ENCODE data around the gene CFAP100.

Gene CFAP100

DNA sequence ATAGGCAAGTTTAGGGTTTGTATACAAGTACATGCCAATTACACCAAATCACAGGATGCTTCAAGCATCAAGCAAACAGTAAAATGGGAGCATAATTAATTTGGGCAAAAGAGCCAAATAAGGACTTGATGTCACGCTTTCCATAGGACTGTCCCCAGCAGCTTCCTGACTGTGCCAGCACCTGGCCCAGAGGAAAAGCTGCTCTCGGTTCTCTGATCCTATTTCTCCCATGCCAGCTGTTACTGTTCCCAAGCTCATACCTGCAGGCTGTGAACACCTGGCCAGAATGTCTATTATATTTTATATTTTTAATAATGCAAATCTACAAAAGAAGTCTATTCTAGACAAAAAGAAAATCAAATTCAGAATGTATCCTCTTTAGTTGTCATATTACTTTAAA lies 68.8 kb downstream of the CFAP100 start:
- no peak for DNase-seq

DNA sequence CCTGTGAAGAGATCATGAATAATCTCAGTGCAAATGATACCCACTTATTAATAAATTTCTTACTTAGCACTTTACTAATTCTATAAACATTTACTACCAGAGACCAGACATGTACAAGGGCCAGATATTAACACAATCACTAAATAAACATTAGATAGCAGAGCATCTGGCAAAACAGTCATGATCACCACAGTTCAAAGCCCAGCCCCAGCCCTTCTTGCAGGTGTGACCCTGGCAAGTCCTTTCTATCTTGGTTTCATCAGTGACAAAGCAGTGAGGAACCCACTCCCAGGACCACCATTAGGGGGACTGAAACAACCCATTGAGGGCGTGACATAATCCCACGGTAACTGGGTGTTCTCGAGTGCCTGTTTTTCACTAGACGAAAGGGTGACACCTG lies 69.4 kb downstream of the CFAP100 start:
- no peak for DNase-seq

GRCh38 chr3:126464494-126464893 lies 69.8 kb downstream of the CFAP100 start:
- DNase-seq = no peak

DNA sequence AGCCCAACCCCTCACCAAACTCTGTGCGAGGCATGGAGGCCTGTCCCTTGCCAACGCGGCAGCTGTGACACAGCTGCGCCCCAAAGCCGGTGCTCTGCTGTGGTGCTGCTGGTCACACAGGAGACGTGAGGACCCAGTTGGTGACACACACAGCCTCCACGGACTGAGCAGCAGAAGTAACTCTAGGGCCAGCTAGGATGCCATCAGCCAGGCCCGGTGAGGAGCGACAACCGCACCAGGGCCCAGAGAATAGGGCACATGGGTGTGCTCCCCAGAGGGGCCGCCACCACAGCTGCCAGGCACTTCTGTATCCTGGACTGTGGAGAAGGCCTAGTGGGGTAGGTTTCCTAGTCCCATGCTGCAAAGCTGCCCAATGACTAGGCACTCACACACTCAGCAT lies 70.3 kb downstream of the CFAP100 start:
- no peak for DNase-seq

DNA sequence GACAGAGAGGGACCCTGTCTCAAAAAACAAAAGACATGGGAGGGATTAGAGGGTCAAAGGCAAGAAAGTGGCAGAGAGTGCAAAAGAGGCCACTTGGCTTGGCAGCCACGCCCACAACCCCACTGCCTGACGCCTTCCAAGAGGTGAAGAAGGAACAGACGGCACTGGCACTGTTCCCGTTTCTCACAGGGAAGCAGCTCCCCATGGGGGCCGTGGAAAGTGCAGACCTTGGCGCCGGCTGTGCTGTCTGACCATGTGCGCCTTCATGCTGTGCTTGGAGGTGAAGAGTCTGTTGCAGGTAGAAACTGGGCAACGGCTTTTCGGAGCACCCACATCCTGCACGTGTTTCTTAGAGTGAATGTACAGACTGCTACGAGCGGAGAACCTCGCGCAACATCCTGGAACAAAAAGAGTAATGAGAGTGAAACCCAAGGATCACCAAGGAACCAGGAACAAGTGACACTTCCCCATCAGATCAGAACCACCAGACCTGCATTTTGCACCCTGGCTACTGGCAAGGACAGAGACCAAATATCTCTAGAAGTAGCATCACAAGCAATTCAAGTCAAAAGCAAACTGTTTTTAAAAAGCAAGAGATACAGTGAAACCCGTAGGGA lies 71.3 kb downstream of the CFAP100 start:
- DNase-seq = no peak

DNA sequence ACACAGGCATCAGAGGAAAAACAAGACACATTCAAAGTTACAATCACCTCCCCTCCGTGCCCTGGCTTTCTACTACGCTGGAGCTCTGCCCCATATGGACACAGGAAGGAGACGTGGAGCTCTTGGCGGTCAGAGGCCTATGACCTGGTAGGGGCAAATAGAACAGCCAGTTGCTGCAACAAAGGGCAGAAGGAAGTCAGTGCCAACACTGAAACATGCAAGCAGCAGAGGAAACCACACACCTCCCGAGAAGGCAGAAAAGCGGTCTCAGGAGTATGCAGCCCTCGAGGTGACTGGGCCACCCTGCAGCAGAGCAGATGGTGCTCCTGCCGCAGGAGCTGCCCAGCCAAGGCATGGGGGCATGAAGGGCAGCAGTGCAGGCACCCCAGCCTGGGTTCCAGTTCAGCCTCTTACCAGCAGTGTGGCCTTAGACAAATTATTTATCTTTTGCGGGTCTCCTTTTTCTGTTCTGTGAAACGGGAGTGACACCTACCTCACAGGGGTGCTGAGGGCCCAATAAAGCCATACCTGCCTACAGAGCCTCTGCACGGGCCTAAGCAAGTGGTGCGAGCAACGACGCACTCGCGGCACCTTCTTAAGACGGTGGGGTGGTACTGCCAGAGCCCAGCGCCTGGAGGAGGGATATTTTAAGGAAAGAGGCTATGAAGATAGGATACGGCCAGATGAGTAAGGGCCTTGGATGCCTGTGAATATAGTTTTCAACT lies 72.3 kb downstream of the CFAP100 start:
- no peak for DNase-seq

DNA sequence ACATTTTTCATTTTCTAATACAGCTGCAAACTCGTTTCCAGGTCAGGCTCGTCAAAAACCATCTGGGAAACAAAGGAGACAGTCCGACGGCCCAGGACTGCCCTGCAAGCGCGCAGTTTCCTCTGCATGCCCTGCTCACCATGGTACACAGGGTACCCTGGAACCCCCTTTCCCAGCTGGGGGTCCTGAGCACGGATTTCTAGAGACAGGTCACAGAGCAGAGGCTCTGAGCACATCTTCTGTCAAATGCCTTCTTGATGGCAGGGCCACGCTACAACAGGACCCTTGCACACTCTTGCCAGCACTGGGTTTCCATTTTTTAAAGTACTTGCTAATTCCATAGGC lies 72.9 kb downstream of the CFAP100 start:
- DNase-seq = no peak

- no peak for DNase-seq
These were observed 73.6 kb downstream of the CFAP100 start for GRCh38 chr3:126468028-126468891.

- no peak for DNase-seq
These were observed 74.8 kb downstream of the CFAP100 start for GRCh38 chr3:126469479-126469878.

DNA sequence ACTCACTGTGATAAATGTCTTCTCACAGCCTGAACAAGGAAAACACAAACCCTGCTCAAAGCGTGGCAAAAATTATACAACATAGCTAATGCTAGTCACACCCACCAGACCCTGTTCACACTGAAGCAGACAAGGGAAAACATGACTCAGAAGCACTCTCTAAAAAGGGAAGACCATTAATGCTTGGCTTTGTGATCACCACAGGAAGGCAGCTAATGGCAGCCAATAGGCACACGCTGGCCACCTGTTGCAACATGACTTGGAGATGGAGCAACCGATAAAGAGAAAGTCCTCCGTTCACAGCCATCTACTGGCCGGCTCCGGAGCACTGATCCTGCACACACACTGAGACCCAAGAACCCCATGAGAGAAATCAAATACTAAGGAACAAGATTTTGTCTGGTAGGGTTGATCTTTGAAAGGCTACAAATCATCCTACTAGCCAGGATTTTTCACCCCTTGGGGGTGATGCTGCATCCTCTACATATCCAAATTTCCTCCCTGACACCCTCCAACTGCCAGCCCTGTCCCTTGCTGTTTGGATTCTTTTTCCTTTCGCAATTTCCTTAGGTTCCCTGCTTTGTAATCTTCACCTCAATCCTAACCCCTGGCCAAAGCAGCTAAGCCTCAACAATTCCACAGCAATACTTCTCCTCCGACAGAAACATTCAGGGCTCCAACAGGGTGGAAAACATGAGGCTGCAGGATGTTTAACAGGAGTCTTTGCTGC lies 77.7 kb downstream of the CFAP100 start:
- no peak for DNase-seq

DNA sequence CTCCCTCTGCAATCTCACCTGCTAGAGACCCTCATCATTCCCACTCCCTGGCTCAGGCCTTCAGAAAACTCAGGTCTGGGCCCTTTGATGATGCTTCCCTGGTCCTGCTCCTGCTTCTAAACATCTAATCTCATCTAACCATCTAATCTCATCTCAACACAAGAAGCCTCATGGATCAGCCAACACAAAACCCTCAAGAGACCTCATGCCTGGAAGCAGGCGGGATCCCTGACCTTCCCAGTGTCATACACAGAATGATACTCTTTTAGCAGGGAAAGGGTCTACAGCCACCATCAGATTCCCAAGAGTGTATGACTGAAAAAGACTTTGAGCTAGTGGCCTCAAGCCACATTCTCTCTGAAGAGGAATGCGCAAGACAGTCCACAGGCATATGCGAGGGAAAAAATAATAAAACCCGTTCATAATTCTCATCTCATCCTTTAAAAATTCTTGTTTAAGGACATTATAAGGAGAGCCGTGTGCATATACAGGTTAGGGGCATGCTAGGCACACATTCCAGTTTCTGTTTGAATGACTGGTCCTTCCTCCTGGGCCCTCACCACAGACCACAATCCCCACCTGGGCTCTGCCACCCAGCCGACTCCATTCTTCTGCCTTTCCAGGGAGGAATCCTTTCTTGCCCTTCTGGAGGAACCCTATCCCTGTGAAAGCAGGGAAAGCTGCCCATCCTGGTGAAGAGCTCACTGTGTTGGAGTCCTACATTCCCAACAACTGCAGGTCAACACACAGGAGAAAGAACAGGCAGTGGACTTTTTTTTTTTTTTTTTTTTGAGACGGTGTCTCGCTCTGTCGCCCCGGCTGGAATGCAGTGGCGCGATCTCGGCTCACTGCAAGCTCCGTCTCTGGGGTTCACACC lies 78.8 kb downstream of the CFAP100 start:
- no peak for DNase-seq

DNA sequence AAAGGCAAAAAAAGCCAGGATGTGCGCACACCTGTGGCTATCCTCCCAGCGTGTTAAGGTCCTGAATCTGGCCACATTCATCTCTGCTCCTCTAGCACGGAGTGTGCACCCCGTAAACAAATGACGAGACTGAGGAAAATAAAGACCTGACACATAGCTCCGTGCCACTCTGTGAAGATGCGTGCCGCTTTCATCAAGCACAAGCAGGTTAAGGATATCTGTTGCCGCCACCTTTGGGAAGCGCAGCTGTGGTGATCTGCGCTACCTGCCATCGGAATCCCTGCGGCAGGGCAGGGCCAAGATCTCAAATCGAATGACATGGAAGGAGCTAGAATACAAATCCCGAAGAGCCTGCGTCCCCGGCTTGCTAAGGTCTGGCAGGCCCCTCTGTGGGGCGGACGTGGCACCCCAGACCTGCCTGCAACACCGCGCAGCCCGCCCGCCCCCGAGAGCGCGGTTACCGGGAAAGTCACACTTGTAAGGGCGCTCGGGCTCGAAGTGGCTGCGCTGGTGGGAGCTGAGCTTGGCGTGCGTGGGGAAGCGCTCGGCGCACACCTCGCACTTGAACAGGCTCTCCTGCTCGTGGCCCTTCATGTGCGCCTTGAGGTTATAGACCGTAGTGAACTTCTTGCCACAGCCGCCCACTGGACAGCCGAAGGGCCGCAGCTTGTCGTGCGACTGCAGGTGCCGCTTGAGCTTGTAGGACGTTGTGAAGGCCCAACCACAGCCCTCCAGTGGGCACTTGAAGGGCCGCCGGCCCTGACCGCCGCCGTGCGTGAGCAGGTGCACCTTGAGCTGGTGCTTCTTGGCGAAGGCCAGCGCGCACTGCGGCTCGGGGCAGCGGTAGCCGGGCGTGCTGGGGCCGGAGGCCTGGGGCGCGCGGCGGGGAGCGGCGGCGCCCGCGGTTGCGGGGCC lies 80.0 kb downstream of the CFAP100 start:
- peak; percentile 77 for DNase-seq

DNA sequence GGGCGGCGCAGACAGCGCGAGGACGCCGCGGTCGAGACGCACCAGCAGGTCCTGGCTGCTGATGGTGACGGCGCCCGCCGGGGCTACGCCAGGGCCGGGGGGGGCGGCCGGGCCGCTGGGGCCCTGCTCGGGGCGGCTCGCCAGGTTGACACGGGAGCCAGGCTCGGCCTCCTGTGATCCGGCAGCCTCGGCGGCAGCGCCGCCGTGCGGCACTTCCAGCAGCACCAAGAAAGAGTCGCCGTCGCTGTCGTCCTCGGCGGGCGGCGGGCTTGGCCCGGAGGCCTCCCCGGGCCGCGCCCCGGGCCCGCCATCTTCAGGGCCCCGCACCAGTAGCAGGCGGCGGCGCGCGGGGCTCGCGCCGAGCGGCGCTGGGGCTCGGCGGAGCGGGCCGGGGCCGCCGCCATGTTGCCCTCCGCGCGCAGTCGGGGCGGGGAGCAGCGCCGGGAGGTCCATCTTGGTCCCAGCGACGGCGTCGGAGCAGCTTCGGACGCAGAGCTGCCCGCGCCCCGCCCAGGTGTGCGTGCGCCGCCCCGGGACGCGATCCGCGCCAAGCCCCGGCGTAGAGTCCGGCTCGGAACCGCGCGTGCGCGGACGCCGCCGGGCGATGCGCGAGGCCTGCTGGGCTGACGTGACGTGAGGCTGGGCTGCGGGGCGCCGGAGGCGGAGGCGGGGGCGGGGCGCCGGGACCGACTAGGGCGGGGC lies 80.9 kb downstream of the CFAP100 start, which contains the start of gene ZXDC:
ZXDC (minus strand) TSS at position 479 of the 702 bp plus-strand sequence; CDS start at position 453, 26 bp downstream.
- DNase-seq = peak; percentile 81

GRCh38 chr3:126476166-126477060 lies 81.7 kb downstream of the CFAP100 start:
- DNase-seq = peak; percentile 88

- no peak for DNase-seq
These were observed 82.3 kb downstream of the CFAP100 start for GRCh38 chr3:126477061-126477380.

- no peak for DNase-seq
These were observed 84.0 kb downstream of the CFAP100 start for GRCh38 chr3:126478581-126479310.

DNA sequence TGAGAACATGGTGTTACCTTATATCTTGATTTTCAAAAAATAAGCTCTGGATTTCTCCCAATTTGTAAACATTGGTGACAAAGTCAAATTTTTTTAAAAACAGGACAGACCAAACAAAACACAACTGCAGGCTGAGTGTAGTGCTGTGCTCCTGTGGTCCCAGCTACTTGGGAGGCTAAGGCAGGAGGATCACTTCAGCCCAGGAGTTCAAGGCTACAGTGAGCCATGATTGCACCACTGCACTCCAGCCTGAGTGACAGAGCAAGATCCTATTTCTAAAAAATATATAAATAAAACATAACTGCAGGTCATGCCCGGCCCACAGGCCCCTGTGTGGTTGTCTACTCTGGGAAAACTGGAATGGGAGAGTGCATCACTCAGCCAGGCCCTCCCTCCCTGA lies 84.9 kb downstream of the CFAP100 start:
- DNase-seq = no peak

GRCh38 chr3:126480206-126480605 lies 85.5 kb downstream of the CFAP100 start:
- no peak for DNase-seq
